ENCODE data around the gene C19orf44.

The C19orf44 gene

GRCh38 chr19:16518483-16519229 lies 22.5 kb downstream of the C19orf44 start:
- no peak for DNase-seq

GRCh38 chr19:16519230-16519687 lies 23.1 kb downstream of the C19orf44 start:
- no peak for DNase-seq

GRCh38 chr19:16520074-16520973 lies 24.1 kb downstream of the C19orf44 start:
- no peak for DNase-seq

GRCh38 chr19:16520986-16521624 lies 24.9 kb downstream of the C19orf44 start:
- DNase-seq: no peak

- DNase-seq: no peak
Measured at GRCh38 chr19:16521715-16522289, 25.6 kb downstream of the C19orf44 start.

GRCh38 chr19:16522559-16523377 lies 26.6 kb downstream of the C19orf44 start:
- DNase-seq: no peak

GRCh38 chr19:16524991-16525734 lies 29.0 kb downstream of the C19orf44 start:
- no peak for DNase-seq

- no peak for DNase-seq
Measured at GRCh38 chr19:16525751-16526481, 29.7 kb downstream of the C19orf44 start.

GRCh38 chr19:16527334-16527935 lies 31.2 kb downstream of the C19orf44 start:
- DNase-seq: no peak

- no peak for DNase-seq
Measured at GRCh38 chr19:16527971-16528521, 31.9 kb downstream of the C19orf44 start.

GRCh38 chr19:16529466-16530144 lies 33.4 kb downstream of the C19orf44 start:
- DNase-seq: no peak

- no peak for DNase-seq
Measured at GRCh38 chr19:16530540-16531379, 34.6 kb downstream of the C19orf44 start.

- no peak for DNase-seq
Measured at GRCh38 chr19:16531380-16531669, 35.1 kb downstream of the C19orf44 start.

GRCh38 chr19:16532440-16533234 lies 36.4 kb downstream of the C19orf44 start:
- DNase-seq: no peak

- no peak for DNase-seq
Measured at GRCh38 chr19:16535381-16535780, 39.2 kb downstream of the C19orf44 start.

GRCh38 chr19:16536130-16536529 lies 39.9 kb downstream of the C19orf44 start:
- no peak for DNase-seq

- no peak for DNase-seq
Measured at GRCh38 chr19:16537111-16537510, 40.9 kb downstream of the C19orf44 start.

- no peak for DNase-seq
Measured at GRCh38 chr19:16540948-16541347, 44.8 kb downstream of the C19orf44 start.
